HG02973 (cell line): ENCODE measurements around the gene FBRS.
"Not testable (repeated sequence)": the region's sequence is repeated elsewhere in the genome, so short reads cannot be mapped to it uniquely, and the experiment has no call there.

Experiments used
- ATAC-seq: cut with Tn5 transposase; IDR thresholded peaks from one replicate; pipeline ENCODE4 v1.9.1; 2021; ENCODE audit warnings: moderate library complexity; ENCODE audit not compliant: unreplicated experiment

FBRS gene

DNA sequence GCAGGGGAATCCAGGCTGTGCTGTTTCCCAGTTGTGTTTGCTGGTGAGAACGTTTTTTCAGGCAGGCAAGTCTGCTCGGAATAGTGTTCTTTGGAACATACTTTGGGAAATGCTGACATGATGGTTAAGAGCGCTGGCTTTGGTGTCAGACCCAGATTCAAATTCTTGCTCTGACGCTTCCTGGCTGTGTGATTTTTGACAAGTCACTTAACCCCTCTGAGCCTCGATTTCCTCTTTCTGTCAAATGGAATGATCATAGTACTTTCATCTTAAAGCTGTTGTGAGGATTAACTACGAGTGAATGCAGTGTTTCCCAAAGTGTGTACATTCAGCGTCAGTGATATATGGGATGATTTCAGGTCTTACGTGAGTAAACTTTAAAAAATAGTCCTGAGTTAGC, 4.8 kb downstream of the FBRS start:
- ATAC-seq, result no peak

GRCh38 chr16:30663820-30664219, 5.6 kb downstream of the FBRS start:
- ATAC-seq, result no peak

DNA sequence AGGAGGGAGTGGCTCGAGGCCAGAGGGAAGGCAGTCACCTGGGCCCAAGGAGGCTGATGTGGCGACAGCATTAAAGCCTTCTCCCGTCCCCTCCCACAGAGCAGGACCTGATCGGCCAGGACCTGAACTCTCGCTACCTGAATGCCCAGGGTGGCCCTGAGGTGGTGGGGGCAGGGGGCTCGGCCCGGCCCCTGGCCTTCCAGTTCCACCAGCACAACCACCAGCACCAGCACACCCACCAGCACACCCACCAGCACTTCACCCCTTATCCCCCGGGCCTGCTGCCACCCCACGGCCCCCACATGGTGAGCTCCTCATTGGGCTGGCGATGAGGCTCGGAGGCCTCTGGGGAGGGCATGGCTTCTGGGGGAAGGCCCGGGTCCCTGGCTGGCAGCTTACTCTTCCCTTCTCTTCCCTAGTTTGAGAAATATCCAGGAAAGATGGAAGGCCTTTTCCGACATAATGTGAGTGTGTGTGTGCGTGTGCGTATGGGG, 6.4 kb downstream of the FBRS start:
- no peak for ATAC-seq

GRCh38 chr16:30665155-30665829, 7.1 kb downstream of the FBRS start:
- no peak for ATAC-seq

- no peak for ATAC-seq
Observed at GRCh38 chr16:30665830-30666190, 7.6 kb downstream of the FBRS start.

- ATAC-seq, result no peak
Observed at GRCh38 chr16:30666681-30667080, 8.4 kb downstream of the FBRS start.

DNA sequence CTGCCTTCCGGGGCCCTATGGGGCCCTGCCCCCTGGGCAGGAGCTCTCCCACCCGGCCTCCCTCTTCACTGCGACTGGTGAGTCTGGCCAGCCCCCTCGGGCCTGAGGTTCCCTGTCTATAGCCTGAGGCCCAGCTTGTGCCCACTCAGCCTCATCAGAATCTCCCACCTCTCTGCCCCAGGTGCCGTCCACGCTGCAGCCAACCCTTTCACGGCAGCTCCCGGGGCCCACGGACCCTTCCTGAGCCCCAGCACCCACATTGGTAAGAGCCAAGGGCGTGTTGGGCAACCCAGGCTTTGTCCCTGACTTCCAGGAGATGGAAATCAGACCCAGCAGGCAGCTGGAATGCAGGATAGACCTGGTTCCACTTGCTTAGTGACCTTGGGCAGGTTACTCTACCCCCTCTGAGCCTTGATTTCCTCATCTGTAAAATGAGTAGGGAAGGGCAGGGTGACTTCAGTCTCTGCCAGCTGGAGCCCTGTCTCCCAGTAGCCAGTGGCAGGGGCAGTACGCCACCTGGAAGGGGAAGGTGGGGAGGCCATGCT, 9.2 kb downstream of the FBRS start:
- no peak for ATAC-seq

- no peak for ATAC-seq
Observed at GRCh38 chr16:30668393-30668792, 10.2 kb downstream of the FBRS start.

- ATAC-seq, result no peak
Observed at GRCh38 chr16:30669026-30669902, 11.0 kb downstream of the FBRS start.

- ATAC-seq, result no peak
Observed at GRCh38 chr16:30669903-30670824, 11.9 kb downstream of the FBRS start.

DNA sequence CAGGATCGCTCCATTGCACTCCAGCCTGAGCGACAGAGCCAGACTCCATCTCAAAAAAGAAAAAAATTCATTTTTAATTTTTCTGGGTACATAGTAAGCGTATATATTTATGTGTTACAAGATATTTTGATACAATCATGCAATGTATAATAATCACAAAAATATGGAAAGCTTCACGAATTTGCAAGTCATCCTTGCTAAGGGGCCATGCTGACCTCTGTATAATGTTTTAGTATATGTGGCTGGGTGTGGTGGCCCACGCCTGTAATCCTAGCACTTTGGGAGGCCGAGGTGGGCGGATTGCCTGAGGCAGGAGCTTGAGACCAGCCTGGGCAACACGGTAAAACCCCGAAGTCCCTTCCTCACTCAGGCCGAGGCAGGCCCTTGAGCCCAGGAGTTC, 16.9 kb downstream of the FBRS start:
- no peak for ATAC-seq

GRCh38 chr16:30677931-30678585, 19.8 kb downstream of the FBRS start:
- no peak for ATAC-seq

DNA sequence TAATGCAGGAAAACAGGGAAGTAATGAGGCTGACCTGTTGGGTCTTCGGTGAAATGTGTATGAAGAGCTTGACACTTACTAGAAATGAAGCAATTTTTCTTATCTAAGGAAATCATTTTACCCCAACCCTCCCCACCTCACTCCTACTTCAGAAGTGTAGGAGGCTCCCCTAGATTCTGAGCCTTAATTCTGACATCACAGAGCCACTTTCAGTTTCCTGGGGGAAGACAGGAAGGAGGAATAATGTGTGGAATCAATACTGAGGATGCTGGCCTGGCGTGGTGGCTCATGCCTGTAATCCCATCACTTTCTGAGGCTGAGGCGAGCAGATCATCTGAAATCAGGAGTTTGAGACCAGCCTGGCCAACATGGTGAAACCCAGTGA, 20.3 kb downstream of the FBRS start:
- ATAC-seq, result no peak

GRCh38 chr16:30680326-30680725, 22.1 kb downstream of the FBRS start:
- ATAC-seq, result no peak

DNA sequence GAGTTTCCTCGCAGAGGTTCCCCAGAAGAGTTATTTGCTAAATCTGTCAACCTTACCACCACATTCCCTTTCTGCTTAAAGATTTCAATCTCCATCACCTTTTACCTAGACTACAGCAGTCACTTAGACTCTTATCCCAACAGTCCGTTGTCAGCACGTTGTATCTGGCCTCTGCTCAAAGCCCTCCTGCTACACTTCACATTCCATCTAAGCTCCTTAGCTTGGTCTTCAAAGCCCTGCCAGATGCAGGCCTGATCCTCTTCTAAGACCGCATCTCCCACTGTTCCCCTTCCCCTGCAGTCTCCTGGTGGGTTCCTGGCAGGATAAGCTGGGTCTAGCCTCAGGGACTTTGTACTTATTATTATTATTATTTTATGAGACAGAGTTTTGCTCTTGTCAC, 30.5 kb downstream of the FBRS start:
- no peak for ATAC-seq

DNA sequence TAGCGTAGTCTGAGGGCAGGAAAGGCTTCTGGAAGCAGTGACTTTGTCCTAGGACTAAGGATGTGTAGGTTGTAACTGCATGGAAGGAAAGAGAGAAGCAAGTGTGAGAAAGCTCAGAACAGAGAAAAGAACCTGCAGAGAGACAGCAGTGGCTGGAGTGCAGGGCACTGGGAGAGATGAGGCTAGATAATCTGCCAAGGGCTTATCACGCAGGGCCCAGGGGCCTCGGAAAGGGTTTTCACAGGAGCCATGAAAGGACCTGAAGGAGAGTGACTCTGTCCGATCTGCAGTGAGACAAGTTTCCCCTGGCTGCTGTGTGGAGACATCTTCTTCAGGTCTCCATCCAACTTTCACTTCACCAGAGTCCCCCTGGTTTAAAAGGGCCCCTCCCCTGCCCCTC, 33.7 kb downstream of the FBRS start:
- no peak for ATAC-seq

DNA sequence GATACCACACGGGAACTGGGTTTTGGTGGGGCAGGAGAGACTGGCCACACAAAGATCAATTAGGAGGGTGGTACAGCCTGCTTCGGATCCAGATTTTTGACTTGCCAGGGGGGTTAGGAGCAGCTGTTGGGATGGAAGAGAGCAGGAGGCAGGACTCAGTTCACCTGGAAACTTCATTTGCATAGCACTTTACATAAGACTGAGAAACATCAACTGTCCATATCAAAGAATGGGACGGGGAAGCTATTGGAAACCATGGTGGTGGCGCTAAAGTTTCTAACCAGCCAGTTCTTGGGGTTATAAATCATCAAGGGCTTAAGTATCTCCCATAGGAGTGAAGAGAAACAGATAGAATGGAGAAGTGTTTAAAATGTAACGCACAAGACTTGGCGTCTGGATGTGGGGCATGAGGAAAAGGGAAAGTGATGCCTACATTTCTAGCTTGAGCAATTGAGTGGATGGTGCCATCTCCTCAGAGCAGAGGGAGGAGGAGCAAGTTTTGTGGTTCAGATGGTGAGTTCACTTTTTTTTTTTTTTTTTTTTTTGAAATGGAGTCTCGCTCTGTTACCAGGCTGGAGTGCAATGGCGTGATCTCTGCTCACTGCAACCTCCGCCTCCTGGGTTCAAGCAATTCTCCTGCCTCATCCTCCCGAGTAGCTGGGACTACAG, 34.3 kb downstream of the FBRS start:
- no peak for ATAC-seq

DNA sequence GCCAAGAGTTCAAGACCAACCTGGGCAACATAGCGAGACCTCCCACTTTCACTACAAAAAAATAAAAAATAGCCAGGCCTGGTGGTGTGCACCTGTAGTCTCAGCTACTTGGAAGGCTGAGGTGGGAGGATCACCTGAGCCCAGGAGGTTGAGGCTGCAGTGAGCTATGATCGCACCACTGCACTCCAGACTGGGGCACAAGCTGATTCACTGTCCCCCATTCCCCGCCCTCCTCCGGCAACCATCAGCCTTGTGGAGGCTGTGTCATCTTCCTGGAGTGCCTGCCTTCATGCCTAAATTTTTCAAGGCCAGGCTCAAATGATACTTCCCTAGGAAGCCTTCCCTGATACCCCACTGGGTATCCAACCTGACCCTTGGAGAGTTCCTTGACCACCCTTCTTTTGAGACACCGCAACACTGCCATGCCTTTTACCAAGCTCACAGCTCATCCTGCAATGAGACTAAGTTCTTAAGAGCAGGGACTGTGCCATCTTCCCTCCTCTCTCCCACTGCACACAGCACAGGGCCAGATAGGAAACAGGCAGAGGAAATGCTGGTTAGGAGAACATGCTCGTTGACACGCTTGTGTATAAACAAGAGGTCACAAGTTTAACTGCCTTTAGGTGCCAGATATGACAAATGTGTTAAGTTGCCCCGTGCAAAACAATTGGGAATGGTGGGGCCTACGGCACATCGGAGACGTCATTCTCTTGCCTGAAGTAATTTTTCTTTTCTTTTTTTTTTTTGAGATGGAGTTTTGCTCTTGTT, 36.9 kb downstream of the FBRS start:
- ATAC-seq, result no peak

- ATAC-seq, result not testable (repeated sequence)
Observed at GRCh38 chr16:30696646-30697045, 38.4 kb downstream of the FBRS start.
